ENCODE measurements around the gene LRRC8D.

LRRC8D gene

GRCh38 chr1:89943846-89944781 is 123.3 kb downstream of the LRRC8D start:
- DNase-seq: no peak

GRCh38 chr1:89945852-89946476 is 125.1 kb downstream of the LRRC8D start:
- no peak for DNase-seq

DNA sequence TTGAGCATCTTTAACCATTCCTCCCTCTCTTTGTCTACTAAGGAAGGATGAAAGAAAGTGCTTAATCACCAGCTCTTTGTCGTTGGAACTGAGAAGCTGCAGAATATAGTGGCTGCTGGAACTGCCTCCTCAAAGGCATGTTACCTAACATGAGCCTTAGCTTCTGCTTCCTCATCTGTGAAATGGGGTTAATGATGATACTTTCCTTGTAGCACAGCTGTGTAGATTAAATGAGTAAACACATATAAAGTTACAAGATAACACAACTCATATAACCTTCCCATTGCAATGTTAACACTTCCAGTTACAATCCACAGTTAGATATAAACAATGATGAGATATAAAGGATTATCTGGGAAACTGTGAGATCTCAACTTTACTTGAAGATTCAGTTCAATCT is 125.7 kb downstream of the LRRC8D start:
- DNase-seq: no peak

- no peak for DNase-seq
These were observed 128.0 kb downstream of the LRRC8D start for GRCh38 chr1:89948722-89949345.

DNA sequence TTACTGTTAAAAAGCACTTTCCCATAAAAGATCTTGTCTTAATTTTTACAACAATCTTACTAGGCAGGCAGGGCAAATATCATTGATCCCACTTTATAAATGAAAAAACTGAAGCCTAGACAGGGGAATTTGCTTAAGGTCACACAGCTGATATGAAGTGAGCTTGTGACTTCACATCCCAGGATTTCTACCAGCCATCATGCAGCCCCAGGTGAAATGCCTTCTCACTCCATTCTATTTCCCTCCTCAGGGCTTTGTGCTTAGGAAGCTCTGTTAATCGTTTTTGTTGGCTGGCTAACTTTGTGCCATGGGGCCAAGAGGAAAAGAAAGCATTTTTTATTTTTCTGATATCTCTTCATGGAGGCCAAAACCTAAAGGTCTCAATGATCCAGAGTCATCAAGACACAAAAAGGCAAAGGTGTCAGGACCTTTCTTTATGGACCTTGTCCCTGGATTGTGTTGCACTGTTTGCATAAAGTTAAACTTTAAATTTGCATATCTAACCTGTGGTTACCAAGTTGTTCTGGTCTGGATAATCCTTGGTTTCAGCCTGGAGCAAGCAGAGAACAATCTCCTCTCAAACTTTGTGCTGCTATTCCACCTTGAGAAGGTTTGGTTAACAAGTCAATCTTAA is 129.3 kb downstream of the LRRC8D start:
- no peak for DNase-seq

- no peak for DNase-seq
These were observed 129.9 kb downstream of the LRRC8D start for GRCh38 chr1:89950703-89951102.

GRCh38 chr1:89951766-89952604 is 131.2 kb downstream of the LRRC8D start:
- DNase-seq: no peak

GRCh38 chr1:89952605-89953130 is 131.8 kb downstream of the LRRC8D start:
- no peak for DNase-seq

GRCh38 chr1:89953131-89953626 is 132.3 kb downstream of the LRRC8D start:
- no peak for DNase-seq

DNA sequence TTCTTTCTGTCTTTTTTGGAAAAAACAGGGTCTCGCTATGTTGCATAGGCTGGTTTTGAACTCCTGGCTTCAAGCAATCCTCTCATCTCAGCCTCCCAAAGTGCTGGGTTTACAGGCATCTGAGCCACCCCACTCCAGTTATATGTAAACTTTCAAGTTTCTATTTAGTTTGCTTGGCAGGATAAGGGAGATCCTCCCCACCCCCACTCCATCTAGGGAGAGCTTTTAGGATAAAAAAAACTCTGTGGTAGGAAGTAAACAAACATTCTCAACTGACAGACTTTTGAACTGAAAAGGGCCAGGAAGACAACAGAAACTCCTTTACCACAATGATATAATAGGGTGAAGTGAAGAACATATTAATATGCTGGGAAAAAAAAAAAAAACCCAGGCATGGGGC is 133.1 kb downstream of the LRRC8D start:
- no peak for DNase-seq

DNA sequence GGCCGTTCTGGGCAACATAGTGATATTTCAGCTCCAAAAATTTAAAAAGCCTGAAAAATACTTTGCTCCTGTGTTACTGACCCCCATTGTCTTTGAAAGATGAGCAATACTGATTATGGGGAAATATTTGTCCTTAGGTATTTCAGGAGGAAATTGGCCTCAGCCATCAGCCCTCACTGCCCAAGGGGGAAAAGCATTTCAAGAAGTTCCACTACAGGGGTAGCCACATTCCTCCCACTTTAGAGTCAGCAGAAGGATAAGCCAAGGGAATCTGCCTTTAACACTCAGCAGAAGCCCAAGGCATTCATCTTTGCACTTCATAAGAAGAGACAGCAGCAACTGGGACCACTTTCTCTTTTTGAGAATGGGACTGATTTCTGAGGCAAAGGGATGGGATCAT is 133.6 kb downstream of the LRRC8D start:
- no peak for DNase-seq

DNA sequence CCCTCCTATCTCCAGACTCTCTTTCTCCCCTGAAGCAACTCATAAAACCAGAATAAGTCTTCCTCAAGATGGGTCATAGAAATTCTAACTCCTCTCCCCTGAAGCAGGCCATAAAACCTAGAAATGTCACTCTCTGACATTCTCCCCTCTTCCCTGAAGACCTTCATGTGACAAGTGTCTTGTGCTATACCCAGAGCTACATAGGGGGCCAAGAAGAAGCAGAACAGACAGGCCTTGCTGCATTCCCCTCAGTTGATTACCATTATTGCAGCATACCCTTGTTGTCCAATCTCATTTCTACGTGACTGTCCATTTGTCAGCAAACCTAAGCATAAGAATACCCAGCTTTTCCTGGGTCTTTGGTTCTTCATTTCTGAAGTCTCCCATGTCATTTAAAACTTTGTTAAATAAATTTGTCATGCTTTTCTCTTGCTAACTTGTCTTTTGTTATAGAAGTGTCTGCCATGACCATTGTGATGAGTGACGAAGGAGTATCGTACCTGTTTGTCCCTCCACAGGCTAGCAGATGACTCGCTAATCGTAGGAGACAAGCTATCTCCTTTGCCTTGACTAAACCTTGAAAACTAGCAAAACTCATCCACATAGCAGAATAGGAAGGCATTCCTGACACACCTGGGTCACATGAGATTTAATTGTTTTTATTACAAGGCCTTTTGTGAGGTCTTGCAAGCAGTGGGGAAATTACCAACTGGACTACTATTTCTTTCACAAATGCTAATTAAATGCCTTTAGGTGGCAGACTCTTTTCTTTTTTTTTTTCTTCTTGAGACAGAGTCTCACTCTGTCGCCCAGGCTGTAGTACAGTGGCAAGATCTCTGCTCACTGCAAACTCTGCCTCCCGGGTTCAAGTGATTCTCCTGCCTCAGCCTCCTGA is 134.7 kb downstream of the LRRC8D start:
- DNase-seq: no peak

DNA sequence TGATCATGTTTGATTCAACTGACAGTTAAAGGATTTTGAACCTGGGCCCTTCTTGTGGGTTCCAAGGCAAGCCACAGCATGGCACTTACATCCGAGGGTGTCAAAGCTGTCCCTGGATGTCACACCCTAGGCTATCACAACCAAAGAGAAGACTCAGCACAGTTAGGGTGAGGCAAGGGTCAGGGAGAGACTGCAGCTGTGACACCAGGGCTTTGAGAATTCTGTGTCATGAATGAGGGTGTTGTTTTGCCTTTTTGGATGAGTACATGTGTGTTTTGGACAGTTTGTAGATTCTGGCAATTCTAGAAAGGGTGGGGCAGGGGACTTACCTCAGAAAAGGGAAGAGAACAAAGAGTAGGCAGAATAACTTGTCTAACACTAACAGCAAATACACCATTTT is 136.3 kb downstream of the LRRC8D start:
- no peak for DNase-seq

- no peak for DNase-seq
These were observed 138.2 kb downstream of the LRRC8D start for GRCh38 chr1:89958851-89959654.

- DNase-seq: no peak
These were observed 138.9 kb downstream of the LRRC8D start for GRCh38 chr1:89959719-89960118.

GRCh38 chr1:89962024-89962741 is 141.4 kb downstream of the LRRC8D start:
- DNase-seq: no peak

GRCh38 chr1:89962742-89963075 is 141.9 kb downstream of the LRRC8D start:
- no peak for DNase-seq

DNA sequence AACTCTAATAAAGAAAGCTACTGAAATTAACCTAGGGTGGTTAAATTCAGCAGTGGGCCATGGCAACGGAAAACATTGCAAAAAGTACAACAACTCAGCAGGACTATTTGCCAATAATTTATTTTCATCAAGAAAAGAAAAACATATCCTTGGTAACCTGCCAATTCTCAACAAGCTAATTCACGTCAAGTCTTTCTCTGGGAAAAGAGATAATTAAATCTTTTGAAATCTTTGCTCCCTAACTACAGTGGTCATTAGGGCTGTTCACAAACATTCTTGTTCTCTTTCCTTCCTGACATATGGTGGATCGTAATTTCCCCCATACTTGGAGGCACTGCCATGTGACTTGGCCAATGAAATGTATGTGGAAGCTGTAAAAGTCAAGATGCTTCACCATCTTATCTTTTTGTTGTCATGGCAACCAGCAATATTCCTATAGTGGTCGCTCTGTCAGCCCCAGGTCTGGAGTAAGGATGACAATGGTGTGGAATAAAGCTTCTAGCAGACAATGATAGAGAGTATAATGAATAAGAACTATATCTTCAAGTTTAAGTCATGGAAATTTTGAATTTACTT is 144.4 kb downstream of the LRRC8D start:
- DNase-seq: peak; percentile 32 to 74

DNA sequence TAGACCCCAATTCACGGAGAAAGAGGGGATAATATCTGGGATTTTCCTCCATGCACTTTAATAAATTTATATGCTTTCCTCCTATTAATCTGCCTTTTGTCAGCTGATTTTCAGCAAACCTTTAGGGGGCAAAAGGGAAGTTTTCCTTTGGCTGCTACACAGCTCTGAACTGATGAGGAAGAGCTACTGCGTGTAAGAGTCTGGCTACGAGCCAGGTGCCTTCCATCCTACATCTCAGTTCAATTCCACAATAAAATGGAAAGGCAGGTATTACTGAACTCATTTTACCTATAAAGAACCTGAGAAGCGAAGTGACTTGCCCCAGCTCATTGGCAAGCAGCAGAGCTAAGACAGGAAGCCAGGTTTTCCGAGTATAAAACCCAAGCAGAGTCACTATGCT is 145.8 kb downstream of the LRRC8D start:
- no peak for DNase-seq

Data from NCI-H1930 (cell line).